PFSK-1 (cell line): Measurements from ENCODE around the gene SEMA3A.

Source experiments
- FOXP2 ChIP-seq: optimal IDR thresholded peaks from 2 replicates; pipeline ENCODE3; 2011; ENCODE audit warnings: borderline replicate concordance, control low read depth, inconsistent platforms; ENCODE audit not compliant: insufficient read depth; ENCODE audit errors: extremely low read length, extremely low read depth
- POLR2AphosphoS5 ChIP-seq: IDR thresholded peaks from 2 replicates; pipeline ENCODE4 v1.6.1; 2012; ENCODE audit warnings: low read depth, mild to moderate bottlenecking, control low read depth, low read length, moderate library complexity
- REST ChIP-seq, 2 experiments: IDR thresholded peaks; 2 replicates each; pipeline versions ENCODE4 v1.6.1 to v1.8.0; 2011 to 2012; ENCODE audit warnings: low read depth in 2 of 2, low read length in 2 of 2, control low read depth in 1 of 2, inconsistent platforms in 1 of 2, mild to moderate bottlenecking in 1 of 2, moderate library complexity in 1 of 2; ENCODE audit not compliant: insufficient read depth in 1 of 2
- SIN3A ChIP-seq: IDR thresholded peaks from 2 replicates; pipeline ENCODE4 v1.6.1; 2012; ENCODE audit warnings: mild to moderate bottlenecking, low read length, moderate library complexity, borderline replicate concordance; ENCODE audit not compliant: insufficient read depth
- TAF1 ChIP-seq: IDR thresholded peaks from 2 replicates; pipeline ENCODE4 v1.6.1; 2012; ENCODE audit warnings: low read length, control low read depth, borderline replicate concordance; ENCODE audit not compliant: insufficient read depth

Gene SEMA3A

GRCh38 chr7:84110400-84110799, 84.2 kb downstream of the SEMA3A start:
- TF ChIP-seq FOXP2 = no peak
- no peak for TF ChIP-seq POLR2AphosphoS5
- no peak for TF ChIP-seq SIN3A
- TF ChIP-seq REST (IDR thresholded peaks at IDR 0.05; ENCODE audit: insufficient read depth in 1 of 2, low read depth in 2 of 2, low read length in 2 of 2) = no peak
- TF ChIP-seq TAF1 = no peak

GRCh38 chr7:84108787-84109186, 85.8 kb downstream of the SEMA3A start:
- TF ChIP-seq TAF1 (no peak), SIN3A (no peak), POLR2AphosphoS5 (no peak), FOXP2 (no peak), REST (IDR thresholded peaks at IDR 0.05; ENCODE audit: insufficient read depth in 1 of 2, low read depth in 2 of 2, low read length in 2 of 2) (no peak)

GRCh38 chr7:84108119-84108518, 86.5 kb downstream of the SEMA3A start:
- TF ChIP-seq POLR2AphosphoS5 (no peak), REST (IDR thresholded peaks at IDR 0.05; ENCODE audit: insufficient read depth in 1 of 2, low read depth in 2 of 2, low read length in 2 of 2) (no peak), SIN3A (no peak), FOXP2 (no peak), TAF1 (no peak)

- TF ChIP-seq POLR2AphosphoS5 (no peak), FOXP2 (no peak)
These were observed 87.3 kb downstream of the SEMA3A start for GRCh38 chr7:84107259-84107658.

- TF ChIP-seq POLR2AphosphoS5 = no peak
- no peak for TF ChIP-seq REST (IDR thresholded peaks at IDR 0.05; ENCODE audit: insufficient read depth in 1 of 2, low read depth in 2 of 2, low read length in 2 of 2)
These were observed 88.3 kb downstream of the SEMA3A start for GRCh38 chr7:84106291-84106690.
